GM18868 (cell line): Measurements from ENCODE around the gene AP1AR.
A peak's percentile ranks its signal among the peaks of the same experiment; 100 is the strongest.
"Not testable (repeated sequence)": the region's sequence is repeated elsewhere in the genome, so short reads cannot be mapped to it uniquely, and the experiment has no call there.

Source experiments
- ATAC-seq: cut with Tn5 transposase; IDR thresholded peaks from one replicate; pipeline ENCODE4 v1.9.1; 2021; ENCODE audit warnings: mild to moderate bottlenecking, moderate library complexity; ENCODE audit not compliant: unreplicated experiment

Gene AP1AR, protein sequence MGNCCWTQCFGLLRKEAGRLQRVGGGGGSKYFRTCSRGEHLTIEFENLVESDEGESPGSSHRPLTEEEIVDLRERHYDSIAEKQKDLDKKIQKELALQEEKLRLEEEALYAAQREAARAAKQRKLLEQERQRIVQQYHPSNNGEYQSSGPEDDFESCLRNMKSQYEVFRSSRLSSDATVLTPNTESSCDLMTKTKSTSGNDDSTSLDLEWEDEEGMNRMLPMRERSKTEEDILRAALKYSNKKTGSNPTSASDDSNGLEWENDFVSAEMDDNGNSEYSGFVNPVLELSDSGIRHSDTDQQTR

GRCh38 chr4:112231779-112232713 is at the start of gene AP1AR:
TSS of gene AP1AR (plus strand) at chr4:112231787. CDS start at chr4:112232092, 305 bp downstream.
- peak; percentile 68 for ATAC-seq

GRCh38 chr4:112182604-112183003 is 49.0 kb upstream of the AP1AR start:
- ATAC-seq = no peak

- ATAC-seq = no peak
Observed at GRCh38 chr4:112183252-112183651, 48.3 kb upstream of the AP1AR start.

DNA sequence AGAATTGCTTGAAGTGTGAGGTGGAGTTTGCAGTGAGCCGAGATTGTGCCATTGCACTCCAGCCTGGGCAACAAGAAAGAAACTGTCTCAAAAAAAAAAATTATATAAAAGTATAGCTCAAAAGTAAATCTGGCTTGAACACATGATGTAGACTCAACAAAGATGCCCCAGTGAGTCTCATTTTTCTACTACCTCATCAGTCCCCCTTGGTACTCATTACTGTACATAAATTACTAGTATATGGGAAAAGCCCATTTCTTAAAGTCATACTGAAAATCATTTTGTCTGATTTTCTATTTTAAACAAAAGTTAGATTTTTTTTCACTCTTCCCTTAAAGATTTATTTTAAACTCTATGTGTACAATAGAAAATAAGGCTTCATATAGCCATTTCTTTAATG is 47.1 kb upstream of the AP1AR start:
- ATAC-seq = peak; percentile 71

- no peak for ATAC-seq
Observed at GRCh38 chr4:112185334-112185733, 46.3 kb upstream of the AP1AR start.

GRCh38 chr4:112185740-112186670 is 45.6 kb upstream of the AP1AR start:
- no peak for ATAC-seq

DNA sequence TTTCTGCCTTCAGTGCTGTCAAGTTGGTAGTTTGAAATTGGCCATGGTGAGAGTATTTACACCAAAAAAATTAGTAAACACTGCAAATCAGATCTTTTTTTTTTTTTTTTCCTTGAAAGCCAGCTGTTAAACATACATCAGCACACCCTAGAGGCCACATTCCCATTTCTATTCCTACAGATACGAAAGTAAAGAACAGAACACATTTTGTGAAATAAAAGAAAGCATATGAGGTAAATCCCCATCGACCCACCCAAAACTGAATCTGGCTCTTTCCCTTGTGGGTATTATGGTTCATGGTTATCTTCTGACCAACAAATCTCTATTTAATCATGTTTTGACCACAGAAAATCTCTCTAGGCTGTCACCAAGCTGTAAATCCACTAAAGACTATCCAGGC is 41.8 kb upstream of the AP1AR start:
- no peak for ATAC-seq

DNA sequence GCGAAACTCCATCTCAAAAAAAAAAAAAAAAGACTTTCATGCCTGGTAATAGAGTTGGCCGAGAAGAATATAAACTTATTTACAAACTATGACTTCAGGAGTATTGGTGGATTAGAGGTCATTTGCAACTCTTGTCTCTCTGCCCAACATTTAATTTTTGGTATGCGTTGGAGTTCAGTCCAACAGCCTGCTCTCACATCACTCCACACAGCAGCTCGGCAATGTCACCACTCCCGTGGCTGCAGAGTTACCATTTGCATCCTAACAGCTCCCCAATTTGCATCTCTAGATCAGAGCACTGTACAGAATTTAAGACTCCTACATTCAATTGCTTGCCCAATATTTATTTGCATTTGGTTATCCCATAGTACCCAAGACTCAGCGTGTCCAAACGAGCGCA is 40.9 kb upstream of the AP1AR start:
- no peak for ATAC-seq

DNA sequence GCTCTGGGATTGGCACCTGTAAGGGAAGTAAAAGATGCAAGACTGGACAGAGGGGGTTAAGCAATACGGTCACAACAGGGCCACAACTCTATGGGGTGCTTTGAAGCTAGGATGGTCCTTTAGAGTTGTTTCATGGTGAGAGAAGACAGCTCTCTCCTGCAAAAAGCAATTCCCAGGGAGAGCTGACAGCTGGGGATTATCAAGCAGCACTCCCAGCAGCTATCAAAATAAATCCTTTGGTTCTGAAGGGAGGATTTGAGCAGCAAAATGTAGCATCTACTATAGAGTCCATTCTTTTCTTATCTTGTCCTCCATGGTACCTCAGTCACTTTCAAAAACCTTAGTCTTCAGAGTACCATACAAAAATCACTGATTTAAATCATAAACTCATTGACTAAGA is 35.1 kb upstream of the AP1AR start:
- ATAC-seq = no peak

DNA sequence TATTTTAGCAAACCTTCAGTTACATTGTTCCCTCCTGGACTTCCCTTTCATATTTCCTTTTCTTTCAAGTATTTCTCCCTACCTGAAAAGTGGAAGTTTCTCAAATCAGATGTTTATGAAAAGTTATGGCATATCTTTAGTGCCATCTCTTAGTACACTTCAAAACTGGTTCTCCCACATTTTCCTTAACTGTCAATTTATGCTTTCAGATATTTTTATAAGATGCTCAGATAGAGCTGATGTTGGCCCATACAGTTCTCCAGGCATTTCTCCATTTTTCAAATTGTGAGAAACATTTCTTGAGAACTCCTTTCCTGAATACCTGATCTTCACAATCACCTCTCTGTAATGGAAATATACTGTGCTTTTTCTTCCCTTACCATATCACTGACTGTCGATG is 32.5 kb upstream of the AP1AR start:
- peak; percentile 2 for ATAC-seq

GRCh38 chr4:112201915-112202505 is 29.6 kb upstream of the AP1AR start:
- peak; percentile 63 for ATAC-seq

DNA sequence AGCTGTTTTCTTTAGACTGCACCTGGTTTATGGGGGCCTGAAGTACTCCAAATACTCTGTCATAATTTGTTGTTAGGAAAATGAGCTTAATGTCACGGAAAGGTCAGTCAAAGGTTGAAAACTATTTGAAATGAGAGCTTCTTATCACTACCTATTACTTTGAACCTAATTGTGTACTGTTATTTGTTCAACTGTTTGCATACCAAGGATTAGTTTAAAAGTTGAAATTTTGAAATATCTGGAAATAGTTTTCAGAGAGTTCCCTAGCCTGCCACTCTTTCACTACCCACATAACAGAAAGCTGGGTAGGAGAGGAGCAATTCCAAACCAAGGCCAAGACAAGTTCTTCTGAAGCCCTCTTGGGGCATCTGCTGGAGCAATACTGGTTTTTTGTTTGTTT is 28.0 kb upstream of the AP1AR start:
- no peak for ATAC-seq

DNA sequence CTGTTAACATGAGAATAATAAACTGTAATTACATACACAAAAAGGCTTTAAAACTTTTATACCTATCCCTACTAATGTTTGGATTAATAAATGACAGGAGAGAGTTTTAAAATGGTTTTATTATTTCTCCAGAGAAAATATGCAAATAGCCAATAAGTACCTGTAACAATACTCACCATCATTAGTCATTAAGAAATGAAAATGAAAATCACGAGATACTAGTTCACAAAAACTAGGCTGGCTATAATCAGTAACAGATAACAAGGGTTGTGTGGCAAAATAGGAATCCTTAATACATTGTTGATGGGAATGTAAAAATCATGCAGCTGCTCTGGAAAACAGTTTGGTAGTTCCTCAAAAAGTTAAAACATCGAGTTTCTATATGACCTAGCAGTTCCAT is 25.2 kb upstream of the AP1AR start:
- ATAC-seq = no peak

- ATAC-seq = not testable (repeated sequence)
Observed at GRCh38 chr4:112208137-112209095, 23.2 kb upstream of the AP1AR start.

- no peak for ATAC-seq
Observed at GRCh38 chr4:112210777-112211176, 20.8 kb upstream of the AP1AR start.

- peak; percentile 87 for ATAC-seq
Observed at GRCh38 chr4:112213091-112213490, 18.5 kb upstream of the AP1AR start.

GRCh38 chr4:112213856-112214255 is 17.7 kb upstream of the AP1AR start:
- ATAC-seq = no peak

DNA sequence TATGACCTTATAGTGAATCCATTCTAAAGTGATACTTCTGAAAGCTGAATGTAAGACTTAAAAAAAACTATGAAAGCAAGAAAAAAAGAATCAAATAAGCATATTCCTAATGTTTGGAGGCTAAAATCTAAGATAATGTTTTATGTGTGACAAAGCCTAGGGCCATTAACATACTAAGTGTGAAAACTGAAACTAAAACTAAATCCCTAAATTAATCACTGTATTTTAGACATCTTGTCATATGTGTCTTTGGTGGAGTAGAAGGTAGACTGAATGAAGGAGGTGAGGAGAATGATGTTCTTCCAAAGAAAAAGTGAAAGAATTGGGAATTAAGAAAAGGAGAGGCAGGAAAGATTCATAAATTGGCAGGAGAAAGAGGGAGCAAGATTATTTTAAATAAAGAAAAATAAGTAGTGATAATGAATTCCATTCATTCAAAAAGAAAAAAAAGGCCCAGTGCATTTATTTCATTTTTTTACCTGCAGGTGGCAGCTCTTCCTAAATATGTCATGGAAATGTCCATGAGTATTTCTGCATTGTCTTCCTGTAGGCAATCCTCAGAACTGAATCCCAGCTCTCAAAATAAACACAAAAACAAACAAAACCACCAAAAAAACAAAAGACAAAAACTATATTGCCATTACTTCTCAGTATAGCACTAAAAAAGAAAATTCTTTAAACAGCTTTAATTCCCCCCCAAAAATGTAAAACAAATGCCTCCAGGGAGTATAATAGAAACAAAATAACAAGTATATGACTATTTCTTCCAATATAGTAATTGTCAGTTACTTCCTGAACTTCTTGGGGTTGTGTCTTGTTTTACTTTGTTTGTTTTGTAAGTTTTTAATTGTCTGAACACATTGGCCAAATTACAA is 17.0 kb upstream of the AP1AR start:
- ATAC-seq = peak; percentile 50
